Stimulated activated CD8-positive, alpha-beta memory T cell treated with anti-CD3 and anti-CD28 coated beads, Interleukin-4, amount 100 ng/mL, for 24 hours (primary cell): Measurements from ENCODE around the gene XKR8.
"Not testable (repeated sequence)": the region's sequence is repeated elsewhere in the genome, so short reads cannot be mapped to it uniquely, and the experiment has no call there.

Experiments
- DNase-seq: peaks from one replicate; pipeline ENCODE4 v3.0.0-alpha.2; 2020; ENCODE audit warnings: low read depth

The XKR8 gene

GRCh38 chr1:27990920-27991537 is 31.3 kb downstream of the XKR8 start:
- no peak for DNase-seq

- peak; percentile 9 for DNase-seq
These were observed 32.5 kb downstream of the XKR8 start for GRCh38 chr1:27992276-27992675.

- no peak for DNase-seq
These were observed 33.5 kb downstream of the XKR8 start for GRCh38 chr1:27993241-27993640.

GRCh38 chr1:27994060-27994459 is 34.3 kb downstream of the XKR8 start:
- no peak for DNase-seq

- DNase-seq, result not testable (repeated sequence)
These were observed 34.8 kb downstream of the XKR8 start for GRCh38 chr1:27994526-27994925.

- no peak for DNase-seq
These were observed 39.3 kb downstream of the XKR8 start for GRCh38 chr1:27999055-27999454.

- no peak for DNase-seq
These were observed 42.8 kb downstream of the XKR8 start for GRCh38 chr1:28002600-28002999.

- DNase-seq, result not testable (repeated sequence)
These were observed 43.3 kb downstream of the XKR8 start for GRCh38 chr1:28003117-28003516.

- no peak for DNase-seq
These were observed 51.2 kb downstream of the XKR8 start for GRCh38 chr1:28010969-28011368.
